ENCODE results near the gene NOL4L.

Gene NOL4L

GRCh38 chr20:32526125-32526524 lies 59.0 kb downstream of the NOL4L start:
- DNase-seq (ENCODE audit: low read depth, low spot score): no peak

GRCh38 chr20:32524829-32525501 lies 60.2 kb downstream of the NOL4L start:
- DNase-seq (ENCODE audit: low read depth, low spot score): no peak

GRCh38 chr20:32523613-32524213 lies 61.4 kb downstream of the NOL4L start:
- DNase-seq (ENCODE audit: low read depth, low spot score): no peak

- no peak for DNase-seq (ENCODE audit: low read depth, low spot score)
Measured at GRCh38 chr20:32522776-32523612, 62.1 kb downstream of the NOL4L start.

- no peak for DNase-seq (ENCODE audit: low read depth, low spot score)
Measured at GRCh38 chr20:32522526-32522775, 62.7 kb downstream of the NOL4L start.

GRCh38 chr20:32521780-32522525 lies 63.2 kb downstream of the NOL4L start:
- DNase-seq (ENCODE audit: low read depth, low spot score): no peak

GRCh38 chr20:32520927-32521203 lies 64.3 kb downstream of the NOL4L start:
- no peak for DNase-seq (ENCODE audit: low read depth, low spot score)

- DNase-seq (ENCODE audit: low read depth, low spot score): no peak
Measured at GRCh38 chr20:32519381-32519730, 65.8 kb downstream of the NOL4L start.

- no peak for DNase-seq (ENCODE audit: low read depth, low spot score)
Measured at GRCh38 chr20:32518593-32519380, 66.3 kb downstream of the NOL4L start.

- no peak for DNase-seq (ENCODE audit: low read depth, low spot score)
Measured at GRCh38 chr20:32517914-32518592, 67.1 kb downstream of the NOL4L start.

- DNase-seq (ENCODE audit: low read depth, low spot score): no peak
Measured at GRCh38 chr20:32517518-32517873, 67.6 kb downstream of the NOL4L start.

GRCh38 chr20:32516583-32517517 lies 68.3 kb downstream of the NOL4L start:
- no peak for DNase-seq (ENCODE audit: low read depth, low spot score)

- no peak for DNase-seq (ENCODE audit: low read depth, low spot score)
Measured at GRCh38 chr20:32515631-32516101, 69.5 kb downstream of the NOL4L start.

GRCh38 chr20:32514760-32515159 lies 70.4 kb downstream of the NOL4L start:
- DNase-seq (ENCODE audit: low read depth, low spot score): no peak

GRCh38 chr20:32513031-32513866 lies 71.9 kb downstream of the NOL4L start:
- no peak for DNase-seq (ENCODE audit: low read depth, low spot score)

GRCh38 chr20:32512047-32512385 lies 73.1 kb downstream of the NOL4L start:
- DNase-seq (ENCODE audit: low read depth, low spot score): no peak

GRCh38 chr20:32511358-32512046 lies 73.6 kb downstream of the NOL4L start:
- DNase-seq (ENCODE audit: low read depth, low spot score): no peak

GRCh38 chr20:32510601-32511357 lies 74.4 kb downstream of the NOL4L start:
- no peak for DNase-seq (ENCODE audit: low read depth, low spot score)
